ENCODE data around the gene THSD7A. TPM values are rescaled to one million over a fixed set of nuclear protein-coding genes. Genes with fewer than 3 reads are reported as not detected.

THSD7A gene
- total RNA-seq, 1 donor from 2014 or later = 14.3 TPM

GRCh38 chr7:11517853-11518252 is 314.1 kb downstream of the THSD7A start:
- Mint-ChIP-seq H3K27me3 (no peaks in the 10 kb centered on the region), H3K27ac (no peak overlapping the region), H3K9me3 (no peaks in the 10 kb centered on the region), H3K4me1 (ENCODE audit: unreplicated experiment) (no peaks in the 10 kb centered on the region), H3K4me3 (no peak overlapping the region), H3K36me3 (no peaks in the 10 kb centered on the region)
- TF ChIP-seq, protein P1, sequence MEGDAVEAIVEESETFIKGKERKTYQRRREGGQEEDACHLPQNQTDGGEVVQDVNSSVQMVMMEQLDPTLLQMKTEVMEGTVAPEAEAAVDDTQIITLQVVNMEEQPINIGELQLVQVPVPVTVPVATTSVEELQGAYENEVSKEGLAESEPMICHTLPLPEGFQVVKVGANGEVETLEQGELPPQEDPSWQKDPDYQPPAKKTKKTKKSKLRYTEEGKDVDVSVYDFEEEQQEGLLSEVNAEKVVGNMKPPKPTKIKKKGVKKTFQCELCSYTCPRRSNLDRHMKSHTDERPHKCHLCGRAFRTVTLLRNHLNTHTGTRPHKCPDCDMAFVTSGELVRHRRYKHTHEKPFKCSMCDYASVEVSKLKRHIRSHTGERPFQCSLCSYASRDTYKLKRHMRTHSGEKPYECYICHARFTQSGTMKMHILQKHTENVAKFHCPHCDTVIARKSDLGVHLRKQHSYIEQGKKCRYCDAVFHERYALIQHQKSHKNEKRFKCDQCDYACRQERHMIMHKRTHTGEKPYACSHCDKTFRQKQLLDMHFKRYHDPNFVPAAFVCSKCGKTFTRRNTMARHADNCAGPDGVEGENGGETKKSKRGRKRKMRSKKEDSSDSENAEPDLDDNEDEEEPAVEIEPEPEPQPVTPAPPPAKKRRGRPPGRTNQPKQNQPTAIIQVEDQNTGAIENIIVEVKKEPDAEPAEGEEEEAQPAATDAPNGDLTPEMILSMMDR (conservative IDR thresholded peaks at IDR 0.05) = no peak
- DNase-seq (ENCODE audit: extremely low spot score, unreplicated experiment) = no peak

- no peaks in the 10 kb centered on the region for H3K27me3 Mint-ChIP-seq
- no peaks in the 10 kb centered on the region for H3K36me3 Mint-ChIP-seq
- no peaks in the 10 kb centered on the region for H3K4me1 Mint-ChIP-seq (ENCODE audit: unreplicated experiment)
- TF ChIP-seq, protein P1 (conservative IDR thresholded peaks at IDR 0.05) = no peak
- no peak overlapping the region for H3K4me3 Mint-ChIP-seq
- no peak overlapping the region for H3K27ac Mint-ChIP-seq
- DNase-seq (ENCODE audit: extremely low spot score, unreplicated experiment) = no peak
- H3K9me3 Mint-ChIP-seq = no peaks in the 10 kb centered on the region
Observed at GRCh38 chr7:11516328-11516727, 315.7 kb downstream of the THSD7A start.

DNA sequence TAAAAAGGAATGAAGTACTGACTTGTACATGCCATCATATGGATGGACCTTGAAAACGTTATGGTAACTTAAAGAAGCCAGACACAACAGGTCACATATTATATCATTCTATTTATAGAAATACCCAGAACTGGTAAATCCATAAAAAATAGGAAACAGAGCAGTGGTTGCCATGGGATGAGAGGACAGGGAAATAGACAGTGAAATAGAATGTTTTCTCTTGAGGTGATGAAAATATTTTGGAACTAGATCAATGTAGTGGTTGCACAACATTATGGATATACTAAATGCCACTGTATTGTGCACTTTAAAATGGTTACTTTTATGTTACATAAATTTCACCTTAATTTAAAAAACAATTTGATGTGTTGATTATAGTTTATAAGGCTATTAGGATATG is 318.5 kb downstream of the THSD7A start:
- DNase-seq (ENCODE audit: extremely low spot score, unreplicated experiment) = no peak
- Mint-ChIP-seq H3K27me3 (no peaks in the 10 kb centered on the region), H3K27ac (no peak overlapping the region), H3K36me3 (no peaks in the 10 kb centered on the region), H3K9me3 (no peaks in the 10 kb centered on the region), H3K4me1 (ENCODE audit: unreplicated experiment) (no peaks in the 10 kb centered on the region), H3K4me3 (no peak overlapping the region)
- TF ChIP-seq, protein P1 (conservative IDR thresholded peaks at IDR 0.05) = no peak

DNA sequence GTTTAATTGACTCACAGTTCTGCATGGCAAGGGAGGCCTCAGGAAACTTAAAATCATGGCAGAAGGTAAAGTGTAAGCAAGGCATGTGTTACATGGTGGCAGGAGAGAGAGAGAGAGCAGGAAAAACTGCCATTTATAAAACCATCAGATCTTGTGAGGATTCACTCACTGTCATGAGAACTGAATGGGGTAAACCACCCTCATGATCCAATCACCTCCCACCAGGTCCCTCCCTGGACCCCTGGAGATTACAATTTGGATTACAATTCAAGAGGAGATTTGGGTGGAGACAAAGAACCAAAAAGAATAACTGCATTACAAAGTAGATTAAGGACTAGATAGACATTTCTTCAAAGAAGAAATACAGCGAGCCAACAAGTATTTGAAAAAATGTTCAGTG is 324.1 kb downstream of the THSD7A start:
- no peak overlapping the region for H3K27ac Mint-ChIP-seq
- H3K36me3 Mint-ChIP-seq = no peaks in the 10 kb centered on the region
- DNase-seq (ENCODE audit: extremely low spot score, unreplicated experiment) = no peak
- TF ChIP-seq, protein P1 (conservative IDR thresholded peaks at IDR 0.05) = no peak
- no peaks in the 10 kb centered on the region for H3K27me3 Mint-ChIP-seq
- H3K9me3 Mint-ChIP-seq = no peaks in the 10 kb centered on the region
- no peak overlapping the region for H3K4me3 Mint-ChIP-seq
- H3K4me1 Mint-ChIP-seq (ENCODE audit: unreplicated experiment) = no peaks in the 10 kb centered on the region

DNA sequence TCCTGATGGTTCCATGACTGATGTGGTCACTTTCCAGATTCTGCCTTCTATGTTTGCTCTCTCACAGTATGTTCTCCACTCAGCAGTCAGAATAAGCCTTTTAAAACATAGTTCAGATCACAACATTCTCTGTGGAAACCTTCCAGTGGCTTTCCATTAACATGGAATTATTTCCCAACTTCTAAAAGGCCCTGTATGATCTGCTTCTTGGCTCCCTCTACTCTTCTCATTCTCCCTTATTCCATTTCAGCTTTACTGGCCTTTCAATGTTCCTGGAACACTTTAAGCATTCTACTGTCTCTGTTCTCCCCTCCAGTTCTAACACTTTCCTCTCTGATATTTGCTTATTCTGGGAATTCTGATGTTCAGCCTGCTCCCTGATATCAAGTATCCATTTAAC is 325.6 kb downstream of the THSD7A start:
- H3K27me3 Mint-ChIP-seq = no peaks in the 10 kb centered on the region
- H3K4me1 Mint-ChIP-seq (ENCODE audit: unreplicated experiment) = no peaks in the 10 kb centered on the region
- H3K4me3 Mint-ChIP-seq = no peak overlapping the region
- DNase-seq (ENCODE audit: extremely low spot score, unreplicated experiment) = no peak
- peaks cover under 1% of the 10 kb centered on the region for H3K9me3 Mint-ChIP-seq
- H3K27ac Mint-ChIP-seq = no peak overlapping the region
- H3K36me3 Mint-ChIP-seq = no peaks in the 10 kb centered on the region
- TF ChIP-seq, protein P1 (conservative IDR thresholded peaks at IDR 0.05) = no peak

GRCh38 chr7:11505471-11505985 is 326.5 kb downstream of the THSD7A start:
- H3K27me3 Mint-ChIP-seq = no peaks in the 10 kb centered on the region

More at GRCh38 chr7:11505471-11505985, 326.5 kb downstream of the THSD7A start:
- Mint-ChIP-seq H3K36me3 (no peaks in the 10 kb centered on the region), H3K9me3 (peaks cover 5% of the 10 kb centered on the region), H3K4me1 (ENCODE audit: unreplicated experiment) (no peaks in the 10 kb centered on the region), H3K27ac (no peak overlapping the region), H3K4me3 (no peak overlapping the region)
- TF ChIP-seq, protein P1 (conservative IDR thresholded peaks at IDR 0.05) = no peak
- DNase-seq (ENCODE audit: extremely low spot score, unreplicated experiment) = no peak

All from type B pancreatic cell (in vitro differentiated cells).